ENCODE results near the gene BLOC1S1. TPM values are rescaled to one million over a fixed set of nuclear protein-coding genes. Genes with fewer than 3 reads are reported as not detected.
A peak's percentile ranks its signal among the peaks of the same experiment; 100 is the strongest.

Gene BLOC1S1
- total RNA-seq, 1 donor from 2014 or later, result 57.2 TPM

DNA sequence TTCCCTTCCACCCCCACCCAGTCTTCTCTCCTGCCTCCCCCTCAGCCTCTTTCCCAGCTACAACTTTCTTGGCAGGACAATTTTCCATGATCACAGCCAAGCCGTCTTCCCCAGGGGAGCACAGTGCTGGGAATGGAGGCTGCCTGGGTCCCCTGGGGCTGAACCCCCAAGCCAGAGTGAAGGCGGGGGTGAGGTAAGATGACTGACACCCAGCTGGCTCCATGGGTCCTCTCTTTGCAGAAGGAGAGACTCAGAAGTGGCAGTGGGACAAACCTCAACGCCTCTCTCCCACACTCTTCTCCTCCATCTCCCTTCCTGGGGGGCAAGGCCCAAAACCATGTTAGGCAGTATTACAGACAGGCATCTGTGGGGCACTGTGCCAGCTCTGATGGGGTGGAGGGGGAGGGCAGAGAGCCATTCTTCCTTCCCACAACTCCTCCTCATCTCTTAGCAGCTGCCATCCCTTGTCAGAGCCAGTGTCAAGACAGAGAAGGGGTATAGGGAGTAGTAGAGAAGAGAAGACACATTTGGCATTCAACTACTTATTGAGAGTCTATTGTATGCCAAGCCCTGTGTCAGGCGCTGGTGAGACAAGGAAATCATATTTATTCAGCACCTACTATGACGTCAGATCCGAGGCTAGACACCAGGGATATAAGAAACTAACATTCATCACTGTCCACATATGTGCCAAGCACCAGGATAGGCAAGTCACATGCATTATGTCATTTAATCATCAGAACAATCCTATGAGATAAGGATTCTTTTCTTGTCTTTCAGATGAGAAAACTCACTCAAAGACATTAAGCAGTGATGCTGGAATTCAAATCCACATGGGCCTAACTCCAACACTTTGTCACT is 11.7 kb upstream of the BLOC1S1 start:
- intact Hi-C loops (cut with DNase I), result no loop called here
- Histone ChIP-seq H3K9me3 (no peaks in the 10 kb centered on the region), H3K27me3 (no peaks in the 10 kb centered on the region), H3K4me3 (peak overlapping the region; percentile 70 to 85), H3K4me1 (peaks cover 2 to 40% of the 10 kb centered on the region in 2 donors), H3K27ac (peak overlapping the region; percentile 92 to 95), H3K36me3 (peaks cover 19 to 23% of the 10 kb centered on the region in 2 donors)
- TF ChIP-seq CTCF (IDR thresholded peaks at IDR 0.05), result no peak
- DNase-seq (ENCODE audit: low spot score in 2 of 2), result peak in 1 of 2 donors; percentile 83

GRCh38 chr12:55704824-55705718 is 10.8 kb upstream of the BLOC1S1 start:
- intact Hi-C loops (cut with DNase I), result loop anchor here (1.0 kb wide), 1 partner anchor 16 kb away; no protein-coding TSS in a partner anchor
- H3K27ac ChIP-seq, result peak overlapping the region; percentile 92 to 95
- TF ChIP-seq CTCF (IDR thresholded peaks at IDR 0.05), result no peak
- no peaks in the 10 kb centered on the region for H3K9me3 ChIP-seq
- H3K4me1 ChIP-seq, result peaks cover 6 to 47% of the 10 kb centered on the region in 2 donors
- H3K36me3 ChIP-seq, result peaks cover 11 to 13% of the 10 kb centered on the region in 2 donors
- H3K27me3 ChIP-seq, result no peaks in the 10 kb centered on the region
- H3K4me3 ChIP-seq, result peak overlapping the region; percentile 70 to 85
- DNase-seq (ENCODE audit: low spot score in 2 of 2), result peak in 1 of 2 donors; percentile 78

- H3K4me3 ChIP-seq, result peak overlapping the region; percentile 70 to 85
- H3K27ac ChIP-seq, result peak overlapping the region; percentile 92 to 95
- peak in 1 of 2 donors; percentile 65 for DNase-seq (ENCODE audit: low spot score in 2 of 2)
- H3K9me3 ChIP-seq, result no peaks in the 10 kb centered on the region
- H3K36me3 ChIP-seq, result peaks cover 4 to 7% of the 10 kb centered on the region in 2 donors
- TF ChIP-seq CTCF (IDR thresholded peaks at IDR 0.05), result peak; percentile 42 to 78 (median 65)
- H3K27me3 ChIP-seq, result no peaks in the 10 kb centered on the region
- intact Hi-C loops (cut with DNase I), result loop anchor here (1.0 kb wide), 1 partner anchor 15 kb away; no protein-coding TSS in a partner anchor
- H3K4me1 ChIP-seq, result peaks cover 6 to 50% of the 10 kb centered on the region in 2 donors
These were observed 10.0 kb upstream of the BLOC1S1 start for GRCh38 chr12:55705782-55706402.

GRCh38 chr12:55706568-55707218 is 9.2 kb upstream of the BLOC1S1 start:
- peak overlapping the region; percentile 70 to 85 for H3K4me3 ChIP-seq
- intact Hi-C loops (cut with DNase I), result loop anchor here (1.0 kb wide), 1 partner anchor 10 kb away; the partner anchor contains the start of gene BLOC1S1
- TF ChIP-seq CTCF (IDR thresholded peaks at IDR 0.05), result no peak
- H3K4me1 ChIP-seq, result peaks cover 6 to 52% of the 10 kb centered on the region in 2 donors
- H3K36me3 ChIP-seq, result peaks cover 0 to 7% of the 10 kb centered on the region in 2 donors
- no peaks in the 10 kb centered on the region for H3K9me3 ChIP-seq
- DNase-seq (ENCODE audit: low spot score in 2 of 2), result no peak
- no peaks in the 10 kb centered on the region for H3K27me3 ChIP-seq
- peak overlapping the region; percentile 92 to 95 for H3K27ac ChIP-seq
